GM12874 (cell line): ENCODE results near the gene CPED1.

Source experiments
- TF ChIP-seq, protein P1 (sequence below): IDR thresholded peaks from 2 replicates; pipeline ENCODE4 v1.5.1; 2011; ENCODE audit warnings: low read depth, mild to moderate bottlenecking, control low read depth, low read length, moderate library complexity; ENCODE audit not compliant: insufficient read depth

The CPED1 gene

GRCh38 chr7:120949393-120949911, 39.1 kb upstream of the CPED1 start:
- TF ChIP-seq, protein P1, sequence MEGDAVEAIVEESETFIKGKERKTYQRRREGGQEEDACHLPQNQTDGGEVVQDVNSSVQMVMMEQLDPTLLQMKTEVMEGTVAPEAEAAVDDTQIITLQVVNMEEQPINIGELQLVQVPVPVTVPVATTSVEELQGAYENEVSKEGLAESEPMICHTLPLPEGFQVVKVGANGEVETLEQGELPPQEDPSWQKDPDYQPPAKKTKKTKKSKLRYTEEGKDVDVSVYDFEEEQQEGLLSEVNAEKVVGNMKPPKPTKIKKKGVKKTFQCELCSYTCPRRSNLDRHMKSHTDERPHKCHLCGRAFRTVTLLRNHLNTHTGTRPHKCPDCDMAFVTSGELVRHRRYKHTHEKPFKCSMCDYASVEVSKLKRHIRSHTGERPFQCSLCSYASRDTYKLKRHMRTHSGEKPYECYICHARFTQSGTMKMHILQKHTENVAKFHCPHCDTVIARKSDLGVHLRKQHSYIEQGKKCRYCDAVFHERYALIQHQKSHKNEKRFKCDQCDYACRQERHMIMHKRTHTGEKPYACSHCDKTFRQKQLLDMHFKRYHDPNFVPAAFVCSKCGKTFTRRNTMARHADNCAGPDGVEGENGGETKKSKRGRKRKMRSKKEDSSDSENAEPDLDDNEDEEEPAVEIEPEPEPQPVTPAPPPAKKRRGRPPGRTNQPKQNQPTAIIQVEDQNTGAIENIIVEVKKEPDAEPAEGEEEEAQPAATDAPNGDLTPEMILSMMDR: no peak

DNA sequence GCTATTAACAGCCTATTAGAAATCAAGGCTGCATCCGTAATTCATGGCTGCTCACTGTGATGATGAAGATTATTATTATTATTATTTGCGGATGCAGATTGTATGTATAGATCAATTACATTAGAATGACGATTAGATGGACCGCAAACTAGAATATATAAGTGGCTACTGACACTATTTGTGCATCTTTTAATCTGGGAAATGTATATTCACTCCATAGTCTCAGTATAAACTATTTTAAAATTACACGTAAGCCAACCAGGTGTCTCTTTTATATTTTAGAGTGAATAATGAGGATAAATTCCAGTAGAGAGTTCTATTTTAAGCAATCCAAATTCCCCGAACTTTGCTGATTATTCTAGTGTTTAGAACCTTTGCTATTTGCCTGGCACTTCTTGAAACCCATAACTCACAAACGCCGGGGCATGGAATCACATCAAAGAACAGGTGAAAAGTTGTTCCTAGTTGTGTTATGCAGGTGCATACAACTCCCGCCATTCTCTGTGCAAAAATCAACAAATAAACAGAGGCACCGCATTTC, 38.4 kb upstream of the CPED1 start:
- TF ChIP-seq, protein P1: no peak

- TF ChIP-seq, protein P1: no peak
Observed at GRCh38 chr7:120950539-120951308, 37.8 kb upstream of the CPED1 start, which contains the start of gene ING3. Gene ING3 (plus strand): TSS chr7:120950777. CDS start chr7:120950897, 120 bp downstream.

DNA sequence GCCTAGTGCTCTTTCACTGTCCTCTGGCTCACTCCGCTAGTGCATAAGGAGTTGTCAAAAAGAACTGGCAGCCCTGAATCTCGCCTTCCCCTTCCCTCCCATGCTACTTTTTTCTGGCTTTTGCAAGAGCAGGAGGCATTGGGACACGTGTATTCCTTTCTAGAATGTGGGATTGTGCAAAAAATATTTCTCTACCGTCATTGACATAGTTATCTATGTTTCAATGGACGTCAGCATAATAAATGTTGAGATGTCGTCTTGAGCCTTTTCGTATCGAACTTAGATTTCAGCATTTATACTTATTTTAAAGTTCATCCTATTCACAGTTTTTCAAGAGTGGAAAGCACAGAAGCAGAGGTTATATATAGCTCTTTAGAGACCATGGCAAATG, 37.2 kb upstream of the CPED1 start:
- TF ChIP-seq, protein P1: no peak

GRCh38 chr7:120951826-120952225, 36.7 kb upstream of the CPED1 start:
- TF ChIP-seq, protein P1: no peak

- TF ChIP-seq, protein P1: no peak
Observed at GRCh38 chr7:120955577-120956149, 32.8 kb upstream of the CPED1 start.

- TF ChIP-seq, protein P1: no peak
Observed at GRCh38 chr7:120959929-120960484, 28.5 kb upstream of the CPED1 start.
